PC-9 (cell line): ENCODE results near the gene ROM1. TPM values are rescaled to one million over a fixed set of nuclear protein-coding genes. Genes with fewer than 3 reads are reported as not detected.
"Not testable (repeated sequence)": the region's sequence is repeated elsewhere in the genome, so short reads cannot be mapped to it uniquely, and the experiment has no call there.

ENCODE experiments used
- BruUV-seq: library from RNA; stranded (reverse); fragments of 400-500 nt; replicated peaks from 2 replicates; lab custom pipeline; 2021; lab: Mats Ljungman, UMichigan
- CTCF ChIA-PET: fragments of 300-600 bp; sonication (Branson Sonifier 250); formaldehyde crosslinking; loops from one replicate; lab custom pipeline; 2022; ENCODE audit warnings: antibody characterized with exemption; lab: Charles Lee
- POLR2A ChIA-PET: fragments of 300-600 bp; sonication (Branson Sonifier 250); formaldehyde crosslinking; loops from one replicate; lab custom pipeline; 2022; ENCODE audit warnings: antibody characterized with exemption; ENCODE audit not compliant: unreplicated experiment; lab: Charles Lee
- DNase-seq, 2 experiments: peaks; one replicate each; pipeline versions ENCODE4 v3.0.0 to v3.0.0-alpha.2; 2015 to 2022; ENCODE audit warnings: mixed read lengths in 1 of 2
- H2AFZ ChIP-seq: fragments of 200-600 bp; sonication (generic); 2 replicates; pipeline ENCODE4 v1.8.1; 2017; ENCODE audit warnings: antibody characterized with exemption
- H3F3A ChIP-seq: fragments of 200-600 bp; sonication (generic); 2 replicates; pipeline ENCODE4 v1.8.1; 2017; ENCODE audit warnings: antibody characterized with exemption, mild to moderate bottlenecking, low read depth; ENCODE audit not compliant: insufficient read depth
- H3K27ac ChIP-seq: fragments of 200-600 bp; sonication (generic); 2 replicates; pipeline ENCODE4 v1.6.1; 2016; ENCODE audit warnings: mixed run types
- H3K27me3 ChIP-seq: fragments of 200-600 bp; sonication (generic); 2 replicates; pipeline ENCODE4 v1.6.1; 2016; ENCODE audit warnings: low read depth, mixed run types; ENCODE audit not compliant: insufficient read depth
- H3K36me3 ChIP-seq: fragments of 200-600 bp; sonication (generic); 2 replicates; pipeline ENCODE4 v1.6.1; 2016; ENCODE audit warnings: low read depth, mixed run types
- H3K4me1 ChIP-seq: fragments of 200-600 bp; sonication (generic); replicated peaks from 2 replicates; pipeline ENCODE4 v1.6.1; 2016; ENCODE audit warnings: mixed run types; ENCODE audit not compliant: insufficient read depth
- H3K4me2 ChIP-seq: fragments of 200-600 bp; sonication (generic); 2 replicates; pipeline ENCODE4 v1.6.1; 2017; ENCODE audit warnings: mixed run types
- H3K4me3 ChIP-seq: fragments of 200-600 bp; sonication (generic); 2 replicates; pipeline ENCODE4 v1.6.1; 2016; ENCODE audit warnings: mixed run types
- H3K79me2 ChIP-seq: fragments of 200-600 bp; sonication (generic); 2 replicates; pipeline ENCODE4 v1.6.1; 2017; ENCODE audit warnings: low read depth, mixed run types
- H3K9me2 ChIP-seq: fragments of 200-600 bp; sonication (generic); 2 replicates; pipeline ENCODE4 v1.8.1; 2017; ENCODE audit warnings: mild to moderate bottlenecking; ENCODE audit not compliant: insufficient read depth
- H3K9me3 ChIP-seq: fragments of 200-600 bp; sonication (generic); 2 replicates; pipeline ENCODE4 v1.8.1; 2016; ENCODE audit warnings: low read depth; ENCODE audit not compliant: insufficient read depth
- H4K20me1 ChIP-seq: fragments of 200-600 bp; sonication (generic); 2 replicates; pipeline ENCODE4 v1.8.1; 2017; ENCODE audit not compliant: insufficient read depth
- EZH2 ChIP-seq: fragments of 200-600 bp; sonication (generic); IDR thresholded peaks from 2 replicates; pipeline ENCODE4 v1.8.0; 2017; ENCODE audit warnings: antibody characterized with exemption, low read depth
- intact Hi-C: fragments of 100-400 bp; cut with micrococcal nuclease; formaldehyde crosslinking; loops from one replicate; pipeline ENCODE4 v1.10.0; 2022; ENCODE audit not compliant: unreplicated experiment
- total RNA-seq: library from RNA; stranded (reverse); gene quantifications from 2 replicates; pipeline ENCODE4 v1.2.3, GENCODE V29; 2021
- TF ChIP-seq, protein P1 (sequence below): fragments of 200-600 bp; sonication (generic); conservative IDR thresholded peaks from 2 replicates; pipeline ENCODE4 v1.6.1; 2017; ENCODE audit warnings: mixed run types, antibody characterized with exemption, mild to moderate bottlenecking, moderate library complexity

The ROM1 gene
- total RNA-seq, 1 experiment from 2014 or later, result 6.2 TPM

GRCh38 chr11:62648967-62649364, 35.9 kb downstream of the ROM1 start:
- POLR2A ChIA-PET, result interaction anchor here (0.6 kb wide), 1 partner anchor 26 kb away, joined by 3 read pairs; no protein-coding TSS in a partner anchor
- Histone ChIP-seq H3K27me3 (no peaks in the 10 kb centered on the region), H4K20me1 (peaks cover under 1% of the 10 kb centered on the region; the same call in 1 of the 2 replicates), H3K4me2 (no peak overlapping the region), H3F3A (peaks cover 23% of the 10 kb centered on the region), H3K79me2 (peaks cover 53% of the 10 kb centered on the region), H3K4me3 (no peak overlapping the region), H3K9me2 (no peaks in the 10 kb centered on the region), H2AFZ (no peak overlapping the region), H3K27ac (no peak overlapping the region), H3K36me3 (peaks cover 6% of the 10 kb centered on the region; the same call in 1 of the 2 replicates), H3K4me1 (peaks cover 30% of the 10 kb centered on the region), H3K9me3 (no peaks in the 10 kb centered on the region)
- TF ChIP-seq EZH2, result no peak
- TF ChIP-seq, protein P1, sequence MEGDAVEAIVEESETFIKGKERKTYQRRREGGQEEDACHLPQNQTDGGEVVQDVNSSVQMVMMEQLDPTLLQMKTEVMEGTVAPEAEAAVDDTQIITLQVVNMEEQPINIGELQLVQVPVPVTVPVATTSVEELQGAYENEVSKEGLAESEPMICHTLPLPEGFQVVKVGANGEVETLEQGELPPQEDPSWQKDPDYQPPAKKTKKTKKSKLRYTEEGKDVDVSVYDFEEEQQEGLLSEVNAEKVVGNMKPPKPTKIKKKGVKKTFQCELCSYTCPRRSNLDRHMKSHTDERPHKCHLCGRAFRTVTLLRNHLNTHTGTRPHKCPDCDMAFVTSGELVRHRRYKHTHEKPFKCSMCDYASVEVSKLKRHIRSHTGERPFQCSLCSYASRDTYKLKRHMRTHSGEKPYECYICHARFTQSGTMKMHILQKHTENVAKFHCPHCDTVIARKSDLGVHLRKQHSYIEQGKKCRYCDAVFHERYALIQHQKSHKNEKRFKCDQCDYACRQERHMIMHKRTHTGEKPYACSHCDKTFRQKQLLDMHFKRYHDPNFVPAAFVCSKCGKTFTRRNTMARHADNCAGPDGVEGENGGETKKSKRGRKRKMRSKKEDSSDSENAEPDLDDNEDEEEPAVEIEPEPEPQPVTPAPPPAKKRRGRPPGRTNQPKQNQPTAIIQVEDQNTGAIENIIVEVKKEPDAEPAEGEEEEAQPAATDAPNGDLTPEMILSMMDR, result no peak
- no TSS peak for BruUV-seq
- DNase-seq, result no peak
- intact Hi-C loops, result loop anchor here (5.0 kb wide), 1 partner anchor 37 kb away; the partner anchor contains the start of genes EML3 and ROM1
- CTCF ChIA-PET, result no interaction called here

- TF ChIP-seq, protein P1, result no peak
- no peak for TF ChIP-seq EZH2
- ChIA-PET POLR2A (interaction anchor here (0.6 to 0.7 kb wide), 2 partner anchors 25 to 191 kb away, joined by 3 to 4 read pairs; no protein-coding TSS in a partner anchor), CTCF (no interaction called here)
- Histone ChIP-seq H3K79me2 (peaks cover 48% of the 10 kb centered on the region), H3K27ac (no peak overlapping the region), H3K36me3 (0 out of 2 replicates have a peak, but pooled peaks cover 4% of the 10 kb centered on the region), H3K4me3 (no peak overlapping the region), H2AFZ (no peak overlapping the region), H4K20me1 (no peaks in the 10 kb centered on the region; the same call in 1 of the 2 replicates), H3K9me3 (no peaks in the 10 kb centered on the region), H3K9me2 (no peaks in the 10 kb centered on the region), H3F3A (peaks cover 28% of the 10 kb centered on the region), H3K4me1 (peaks cover 30% of the 10 kb centered on the region), H3K4me2 (no peak overlapping the region), H3K27me3 (no peaks in the 10 kb centered on the region)
- intact Hi-C loops, result loop anchor here (5.0 kb wide), 1 partner anchor 37 kb away; the partner anchor contains the start of genes EML3 and ROM1
- DNase-seq, result no peak
- BruUV-seq, result no TSS peak
Observed at GRCh38 chr11:62649486-62649885, 36.4 kb downstream of the ROM1 start.

DNA sequence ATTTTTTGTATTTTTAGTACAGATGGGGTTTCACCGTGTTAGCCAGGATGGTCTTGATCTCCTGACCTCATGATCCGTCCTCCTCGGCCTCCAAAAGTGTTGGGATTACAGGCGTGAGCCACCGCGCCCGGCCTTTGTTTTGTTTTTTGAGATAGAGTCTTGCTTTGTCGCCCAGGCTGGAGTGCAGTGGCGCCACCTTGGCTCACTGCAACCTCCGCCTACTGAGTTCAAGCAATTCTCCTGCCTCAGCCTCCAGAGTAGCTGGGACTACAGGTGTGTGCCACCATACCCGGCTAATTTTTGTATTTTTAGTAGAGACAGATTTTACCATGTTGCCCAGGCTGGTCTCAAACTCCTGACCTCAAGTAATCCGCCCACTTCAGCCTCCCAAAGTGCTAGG, 37.2 kb downstream of the ROM1 start:
- Histone ChIP-seq H3F3A (peaks cover 36% of the 10 kb centered on the region), H3K4me1 (peaks cover 24% of the 10 kb centered on the region), H3K79me2 (peaks cover 40% of the 10 kb centered on the region)
- H2AFZ ChIP-seq, H3K9me3 ChIP-seq, DNase-seq, H3K4me2 ChIP-seq, intact Hi-C loops, H4K20me1 ChIP-seq, H3K27me3 ChIP-seq, H3K36me3 ChIP-seq, H3K9me2 ChIP-seq, BruUV-seq, H3K27ac ChIP-seq, H3K4me3 ChIP-seq, CTCF ChIA-PET: not testable (repeated sequence)
- POLR2A ChIA-PET, result interaction anchor here (0.7 kb wide), 1 partner anchor 190 kb away, joined by 4 read pairs; no protein-coding TSS in a partner anchor
